Heart left ventricle (tissue), 16 donors: ENCODE results near the gene NMRAL1. TPM values are rescaled to one million over a fixed set of nuclear protein-coding genes. Genes with fewer than 3 reads are reported as not detected.

Experiments
- ATAC-seq, 4 donors: fragments of 200-7000 bp; cut with Tn5 transposase; one replicate each; pipeline ENCODE4 v1.9.1; 2020 to 2022; ENCODE audit warnings: moderate library complexity in 4 of 4, mild to moderate bottlenecking in 3 of 4, moderate number of reproducible peaks in 1 of 4
- DNase-seq, 5 donors: peaks; one replicate each; pipeline ENCODE4 v3.0.0-alpha.2; 2020
- H3K27ac ChIP-seq, 12 donors: fragments of 200-600 bp; sonication (generic) in 4 of 12; one replicate each; pipeline versions ENCODE4 v1.5.0 to v1.8.0; 2016 to 2022; ENCODE audit warnings: mild to moderate bottlenecking in 2 of 12
- H3K27me3 ChIP-seq, 9 donors: fragments of 200-600 bp; sonication (generic) in 2 of 9; one replicate each; pipeline versions ENCODE4 v1.5.1 to v1.8.0; 2016 to 2022; ENCODE audit warnings: mild to moderate bottlenecking in 3 of 9
- H3K36me3 ChIP-seq, 9 donors: fragments of 200-600 bp; sonication (generic) in 2 of 9; one replicate each; pipeline versions ENCODE4 v1.5.0 to v1.8.0; 2018 to 2022; ENCODE audit warnings: mild to moderate bottlenecking in 2 of 9
- H3K4me1 ChIP-seq, 12 donors: fragments of 200-600 bp; sonication (generic) in 4 of 12; one replicate each; pipeline versions ENCODE4 v1.5.0 to v1.8.0; 2016 to 2022; ENCODE audit warnings: mild to moderate bottlenecking in 3 of 12
- H3K4me3 ChIP-seq, 12 donors: fragments of 200-600 bp; sonication (generic) in 4 of 12; one replicate each; pipeline versions ENCODE4 v1.5.0 to v1.8.0; 2017 to 2022; ENCODE audit warnings: mild to moderate bottlenecking in 9 of 12, moderate library complexity in 4 of 12
- H3K9me3 ChIP-seq, 12 donors: fragments of 200-600 bp; sonication (generic) in 4 of 12; one replicate each; pipeline versions ENCODE4 v1.5.0 to v1.8.0; 2016 to 2022; ENCODE audit warnings: mild to moderate bottlenecking in 1 of 12
- CTCF ChIP-seq, 12 donors: fragments of 200-600 bp; sonication (generic) in 4 of 12; IDR thresholded peaks; one replicate each; pipeline versions ENCODE4 v1.5.0 to v1.8.0; 2018 to 2022; ENCODE audit warnings: antibody characterized with exemption in 12 of 12, mild to moderate bottlenecking in 5 of 12
- POLR2A ChIP-seq, 2 donors: fragments of 450-650 bp; IDR thresholded peaks; one replicate each; pipeline ENCODE4 v1.6.1; 2017; ENCODE audit warnings: antibody characterized with exemption in 2 of 2, mild to moderate bottlenecking in 2 of 2, moderate library complexity in 2 of 2
- WGBS, 4 donors: extraction: QIAGEN DNeasy Blood & Tissue Kit in 2 of 4; methylation state at CpG; one replicate each; pipeline versions ENCODE4 v1.1.5 to v1.1.7; 2013 to 2018; 5-methylcytosine and 5-hydroxymethylcytosine counted together
- intact Hi-C, 10 donors: fragments of 100-400 bp; cut with DNase I; formaldehyde crosslinking; loops; one replicate each; pipeline versions ENCODE4 v1.11.1 to v1.14.2; 2022
- polyA plus RNA-seq, 2 donors: library from polyadenylated mRNA; stranded (reverse); fragments of 200-250 nt; gene quantifications; one replicate each; pipeline ENCODE4 v1.2.3, GENCODE V29; 2013
- total RNA-seq, 9 donors: library from RNA; depleted of rRNA in 2 of 9; stranded (reverse); fragments of >200 nt in 2 of 9; fragmentation: NEBNext Ultra II Directional in 3 of 9; extraction: Animal tissue kit (Norgen Biotek cat#: 25700) in 3 of 9; gene quantifications; one replicate each; pipeline versions ENCODE4 v1.1.0 to v1.2.4, GENCODE V29; 2016 to 2023
- donor health status: ischemic (EF 13 %, LVEDD 7.1; RV severe dilation, severe dysfunction).
- donor health status: healthy with polysubstance abuse.
- donor health status: DM: no; HTN: yes; CAD: no.
- donor health status: DM: no; HTN: no; CAD: no.
- donor health status: ischemic (EF 25% LVEDD 6.9; RV normal size, moderate dysfunction).
- donor health status: ischemic (EF 25% LVEDD 5.7; RV mildly dilated, moderate dysfunction).
- donor health status: healthy.
- donor health status: DM: yes; HTN: yes; CAD: no.
- donor health status: ischemic (EF 35%, LVEDD 5.7; RV mildly dilated, moderate dysfunction).
- donor health status: nonischemic (EF 11% LVEDD 7.7; RV severe dilation, severe dysfunction).
- donor health status: DM: yes; HTN: yes; CAD: no.
- donor health status: PGD.
- donor health status: ischemic (EF 29% LVEDD 5.4; RV normal size, mild dysfunction).
- donor health status: nonischemic (EF 23%, LVEDD 6.1; RV moderate dilation, normal function).

NMRAL1 gene
- total and polyA plus RNA-seq, 11 donors = 12.0 to 47.5 (median 25.4) TPM

- TF ChIP-seq POLR2A (IDR thresholded peaks at IDR 0.05) = no peak
- no peak for TF ChIP-seq CTCF (IDR thresholded peaks at IDR 0.05)
- ATAC-seq = no peak
- H3K9me3 ChIP-seq = no peaks in the 10 kb centered on the region
- WGBS, 4 donors = 94 to 98% (median 97%) methylated on average over 4 of the region's 4 CpGs
- peak overlapping the region in 1 of 12 donors; percentile 2 for H3K27ac ChIP-seq
- H3K4me3 ChIP-seq = no peak overlapping the region
- DNase-seq = no peak
- no peaks in the 10 kb centered on the region for H3K27me3 ChIP-seq
- intact Hi-C loops = no loop called here
- peaks cover 0 to 30% (median 12%) of the 10 kb centered on the region in 9 donors for H3K36me3 ChIP-seq
- peaks cover 3 to 52% (median 18%) of the 10 kb centered on the region in 12 donors for H3K4me1 ChIP-seq
Observed at GRCh38 chr16:4496305-4496704, 21.9 kb upstream of the NMRAL1 start.

- intact Hi-C loops = no loop called here
- DNase-seq (no peak), ATAC-seq (no peak)
- WGBS, 4 donors = 84 to 99% (median 98%) methylated on average over 2 of the region's 2 CpGs
- Histone ChIP-seq H3K9me3 (no peaks in the 10 kb centered on the region), H3K36me3 (peaks cover 0 to 33% (median 12%) of the 10 kb centered on the region in 9 donors), H3K4me3 (no peak overlapping the region), H3K27me3 (no peaks in the 10 kb centered on the region), H3K27ac (peak overlapping the region in 1 of 12 donors; percentile 8), H3K4me1 (peaks cover 2 to 47% (median 13%) of the 10 kb centered on the region in 12 donors)
- TF ChIP-seq CTCF (IDR thresholded peaks at IDR 0.05) (no peak), POLR2A (IDR thresholded peaks at IDR 0.05) (no peak)
Observed at GRCh38 chr16:4495766-4496165, 21.3 kb upstream of the NMRAL1 start.

DNA sequence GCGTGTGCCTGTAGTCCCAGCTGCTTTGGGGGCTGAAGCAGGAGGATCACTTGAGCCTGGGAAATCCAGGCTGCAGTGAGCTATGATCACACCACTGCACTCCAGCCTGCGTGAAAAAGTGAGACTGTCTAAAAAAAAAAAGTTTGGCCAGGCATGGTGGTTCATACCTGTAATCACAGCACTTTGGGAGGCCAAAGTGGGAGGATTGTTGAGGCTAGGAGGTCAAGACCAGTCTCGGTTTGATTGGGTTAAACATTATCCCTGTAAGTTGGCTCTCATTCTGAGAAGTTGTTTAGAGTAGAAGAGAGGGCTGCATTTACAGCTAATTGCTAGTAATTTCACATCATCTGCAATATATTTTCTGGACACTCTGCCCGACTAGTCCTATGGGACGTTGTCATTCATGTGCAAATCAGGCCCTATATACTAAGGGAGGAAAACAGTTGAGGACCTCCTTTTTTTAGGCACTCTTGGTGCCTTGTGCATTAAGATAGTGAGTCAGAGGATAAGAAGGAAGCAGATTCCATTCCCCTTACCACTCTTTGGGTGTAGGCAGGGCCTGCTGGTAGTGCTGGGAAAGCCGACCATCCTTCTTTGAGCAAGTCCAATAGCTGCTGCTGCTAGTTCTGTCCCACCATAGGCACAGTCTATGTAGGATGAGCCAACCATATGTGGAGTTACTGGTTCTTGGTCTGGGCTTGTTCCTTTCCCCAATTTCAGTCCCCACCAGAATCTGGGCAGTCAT lies 20.5 kb upstream of the NMRAL1 start:
- no peak for TF ChIP-seq POLR2A (IDR thresholded peaks at IDR 0.05)
- no peak for TF ChIP-seq CTCF (IDR thresholded peaks at IDR 0.05)
- intact Hi-C loops = no loop called here
- ATAC-seq = peak in 1 of 4 donors; percentile 36
- peak overlapping the region in 1 of 12 donors; percentile 6 for H3K27ac ChIP-seq
- 89 to 94% (median 92%) methylated on average over 6 of the region's 6 CpGs for WGBS, 4 donors
- no peak overlapping the region for H3K4me3 ChIP-seq
- H3K27me3 ChIP-seq = no peaks in the 10 kb centered on the region
- no peak for DNase-seq
- H3K9me3 ChIP-seq = no peaks in the 10 kb centered on the region
- H3K36me3 ChIP-seq = peaks cover 0 to 39% (median 12%) of the 10 kb centered on the region in 9 donors
- peaks cover under 1 to 38% (median 6%) of the 10 kb centered on the region in 12 donors for H3K4me1 ChIP-seq

GRCh38 chr16:4491898-4492297 lies 17.5 kb upstream of the NMRAL1 start:
- Histone ChIP-seq H3K27me3 (no peaks in the 10 kb centered on the region), H3K4me3 (no peak overlapping the region), H3K27ac (no peak overlapping the region), H3K4me1 (peaks cover 0 to 46% (median 5%) of the 10 kb centered on the region in 12 donors), H3K9me3 (no peaks in the 10 kb centered on the region), H3K36me3 (peaks cover 0 to 39% (median 16%) of the 10 kb centered on the region in 9 donors)
- no peak for TF ChIP-seq POLR2A (IDR thresholded peaks at IDR 0.05)
- no peak for TF ChIP-seq CTCF (IDR thresholded peaks at IDR 0.05)
- ATAC-seq = no peak
- DNase-seq = no peak
- WGBS, 4 donors = 97 to 98% (median 97%) methylated on average over 4 of the region's 4 CpGs
- intact Hi-C loops = no loop called here
